Left ventricle myocardium inferior (tissue), 1 donor: ENCODE data around the gene CTSW. TPM values are rescaled to one million over a fixed set of nuclear protein-coding genes. Genes with fewer than 3 reads are reported as not detected.

Experiments
- DNase-seq: peaks from one replicate; pipeline ENCODE4 v3.0.0-alpha.2; 2020
- H3K27ac ChIP-seq: fragments of 200-600 bp; replicated peaks from 2 replicates; pipeline ENCODE4 v1.8.0; 2021
- H3K27me3 ChIP-seq: fragments of 200-600 bp; 2 replicates; pipeline ENCODE4 v1.8.0; 2021; ENCODE audit warnings: low read depth
- H3K36me3 ChIP-seq: fragments of 200-600 bp; 2 replicates; pipeline ENCODE4 v1.8.0; 2021
- H3K4me1 ChIP-seq: fragments of 200-600 bp; 2 replicates; pipeline ENCODE4 v1.8.0; 2021
- H3K4me3 ChIP-seq: fragments of 200-600 bp; 2 replicates; pipeline ENCODE4 v1.8.0; 2021; ENCODE audit warnings: mild to moderate bottlenecking, moderate library complexity
- H3K9me3 ChIP-seq: fragments of 200-600 bp; replicated peaks from 2 replicates; pipeline ENCODE4 v1.8.0; 2021
- CTCF ChIP-seq: fragments of 200-600 bp; IDR thresholded peaks from 2 replicates; pipeline ENCODE4 v1.8.0; 2021; ENCODE audit warnings: antibody characterized with exemption, mild to moderate bottlenecking, borderline replicate concordance
- intact Hi-C: fragments of 100-400 bp; cut with micrococcal nuclease; formaldehyde crosslinking; loops from one replicate; pipeline ENCODE4 v1.11.0; 2022
- total RNA-seq: library from RNA; stranded (reverse); fragmentation: NEBNext Ultra II Directional; extraction: Animal tissue kit (Norgen Biotek cat#: 25700); gene quantifications from one replicate; pipeline ENCODE4 v1.2.1, GENCODE V29; 2021
- donor health status: DM: no; HTN: yes; CAD: no; lungs with severe emphysema.

Gene CTSW
- total RNA-seq, 1 donor from 2014 or later = 0.49 TPM

GRCh38 chr11:65850217-65851082, 29.2 kb upstream of the CTSW start:
- H3K27me3 ChIP-seq = no peaks in the 10 kb centered on the region
- no peak overlapping the region for H3K27ac ChIP-seq
- TF ChIP-seq CTCF = no peak
- no peak overlapping the region for H3K4me3 ChIP-seq
- DNase-seq = no peak
- intact Hi-C loops = no loop called here
- peaks cover 19% of the 10 kb centered on the region for H3K4me1 ChIP-seq
- H3K36me3 ChIP-seq = peaks cover 50% of the 10 kb centered on the region
- H3K9me3 ChIP-seq = peaks cover 9% of the 10 kb centered on the region

DNA sequence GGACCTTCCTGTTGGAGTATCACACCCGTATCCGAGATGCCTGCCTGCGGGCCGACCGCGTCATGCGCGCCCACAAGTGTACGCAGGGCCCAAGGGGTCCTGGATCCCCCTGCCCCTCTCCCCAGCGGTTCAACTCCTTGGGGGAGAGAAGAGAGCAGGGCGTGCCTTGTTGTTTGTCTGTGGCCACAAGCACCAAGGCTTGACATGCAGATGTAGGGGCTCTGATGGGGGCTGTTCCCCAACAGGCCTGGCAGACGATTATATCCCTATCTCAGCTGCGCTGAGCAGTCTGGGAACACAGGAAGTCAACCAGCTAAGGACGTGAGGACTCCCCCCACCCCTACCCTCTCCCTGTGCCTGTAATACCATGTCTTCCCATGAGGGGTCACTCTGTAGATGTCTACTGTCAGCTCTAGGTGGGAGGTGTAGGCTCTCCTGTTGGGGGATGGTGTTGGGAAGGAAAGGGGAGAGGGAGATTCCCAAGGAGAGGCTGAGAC, 28.5 kb upstream of the CTSW start:
- H3K9me3 ChIP-seq = peaks cover 9% of the 10 kb centered on the region
- H3K27ac ChIP-seq = no peak overlapping the region
- H3K4me1 ChIP-seq = peaks cover 26% of the 10 kb centered on the region
- no peaks in the 10 kb centered on the region for H3K27me3 ChIP-seq
- peak; percentile 26 for TF ChIP-seq CTCF
- peaks cover 57% of the 10 kb centered on the region for H3K36me3 ChIP-seq
- intact Hi-C loops = no loop called here
- no peak overlapping the region for H3K4me3 ChIP-seq
- no peak for DNase-seq

DNA sequence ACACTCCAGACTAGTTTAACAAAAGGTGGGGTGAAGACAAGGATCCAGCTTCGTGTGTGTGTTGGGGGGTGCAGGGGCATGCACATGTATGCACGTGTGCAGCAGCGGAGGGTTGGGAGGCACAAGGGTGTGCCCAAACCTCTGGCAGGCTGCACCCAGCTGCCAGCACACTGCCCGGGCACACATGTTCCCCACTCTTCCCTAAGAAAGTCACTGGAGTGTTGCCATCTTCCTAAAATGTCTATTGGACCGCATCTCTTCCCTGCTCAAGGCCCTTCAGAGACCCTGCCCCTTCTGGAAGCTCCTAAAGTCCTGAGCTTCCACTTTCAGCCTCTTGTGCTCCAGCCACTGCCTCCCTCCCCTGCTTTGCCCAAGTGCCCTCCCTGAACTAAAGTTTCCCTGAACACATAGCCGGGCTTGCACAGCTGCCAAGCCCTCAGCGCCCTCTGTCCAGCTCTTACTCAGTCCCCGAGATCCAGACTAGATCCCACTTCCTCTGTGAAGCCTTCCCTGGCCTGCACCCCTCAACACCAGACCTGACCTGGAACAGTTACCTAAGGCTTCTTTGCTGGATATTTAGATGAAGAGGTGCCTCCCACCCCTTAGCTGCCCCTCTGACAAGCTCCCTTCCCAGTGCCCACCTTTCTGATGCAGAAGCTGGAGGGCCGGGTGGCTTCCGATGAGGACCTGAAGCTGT, 27.7 kb upstream of the CTSW start:
- Histone ChIP-seq H3K27ac (no peak overlapping the region), H3K4me3 (no peak overlapping the region), H3K4me1 (peaks cover 34% of the 10 kb centered on the region), H3K36me3 (peaks cover 60% of the 10 kb centered on the region), H3K9me3 (peaks cover 9% of the 10 kb centered on the region), H3K27me3 (no peaks in the 10 kb centered on the region)
- no peak for DNase-seq
- intact Hi-C loops = no loop called here
- no peak for TF ChIP-seq CTCF

- peaks cover 41% of the 10 kb centered on the region for H3K4me1 ChIP-seq
- H3K27me3 ChIP-seq = no peaks in the 10 kb centered on the region
- intact Hi-C loops = no loop called here
- H3K27ac ChIP-seq = no peak overlapping the region
- H3K9me3 ChIP-seq = peaks cover 9% of the 10 kb centered on the region
- H3K4me3 ChIP-seq = no peak overlapping the region
- no peak for TF ChIP-seq CTCF
- peaks cover 60% of the 10 kb centered on the region for H3K36me3 ChIP-seq
- no peak for DNase-seq
Measured at GRCh38 chr11:65852508-65853245, 27.0 kb upstream of the CTSW start.

DNA sequence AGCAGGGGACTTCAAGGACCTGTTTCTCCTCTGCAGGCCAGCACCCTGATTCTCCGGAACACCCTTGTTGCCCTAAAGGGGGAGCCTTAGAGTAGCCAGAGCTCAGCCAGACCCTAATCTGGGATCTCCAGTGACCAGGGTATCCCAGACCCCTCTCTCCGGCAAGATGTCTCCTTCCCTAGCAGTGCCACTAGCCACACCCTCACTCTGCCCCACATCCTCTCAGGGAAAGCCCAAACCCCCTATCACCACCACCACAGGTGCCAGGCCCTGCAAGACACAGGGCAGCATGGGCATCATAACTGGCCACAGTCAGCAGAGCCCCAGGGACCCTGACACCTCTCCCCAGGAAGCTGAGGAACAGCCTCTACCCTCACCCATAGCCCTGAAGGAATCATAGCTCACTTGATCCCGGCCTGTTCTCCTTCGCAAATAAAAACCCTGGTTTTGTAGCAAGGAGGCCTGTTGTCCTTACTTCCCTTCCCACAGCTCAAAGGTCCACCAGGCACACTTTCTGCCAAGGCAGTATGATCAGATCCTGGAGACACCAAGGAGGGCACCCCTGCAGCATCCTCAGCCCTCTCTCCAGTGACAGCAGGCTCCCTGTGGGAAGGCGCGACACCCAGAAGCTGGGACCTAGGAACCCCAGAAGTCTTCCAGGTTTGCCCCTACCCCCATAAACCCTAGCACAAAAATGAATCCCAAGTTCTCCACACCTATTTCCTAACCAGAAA, 26.2 kb upstream of the CTSW start:
- Histone ChIP-seq H3K36me3 (peaks cover 60% of the 10 kb centered on the region), H3K27me3 (no peaks in the 10 kb centered on the region), H3K9me3 (peaks cover 9% of the 10 kb centered on the region), H3K27ac (no peak overlapping the region), H3K4me1 (peaks cover 44% of the 10 kb centered on the region), H3K4me3 (no peak overlapping the region)
- TF ChIP-seq CTCF = no peak
- DNase-seq = no peak
- intact Hi-C loops = no loop called here
